ENCODE measurements around the gene OTUD3. TPM values are rescaled to one million over a fixed set of nuclear protein-coding genes. Genes with fewer than 3 reads are reported as not detected.

Gene OTUD3
- total and polyA plus RNA-seq, 7 experiments from 2014 or later, result 0.97 to 23.6 (median 16.0) TPM

Other genes with a start within 250 kb of the OTUD3 start
- gene NBL1, start 238.1 kb upstream of the OTUD3 start, total RNA-seq, result 10 to 100 TPM; 20.7 to 36.1 (median 22.8) TPM
- 1 to 10 TPM; 2.5 to 4.0 TPM for gene NBL1, start 238.1 kb upstream of the OTUD3 start, polyA plus RNA-seq
- gene HTR6, start 217.5 kb upstream of the OTUD3 start, total RNA-seq, result under 1 TPM in 2 of 5 experiments, not detected in 3; 0.40 to 0.54 TPM
- gene HTR6, start 217.5 kb upstream of the OTUD3 start, polyA plus RNA-seq, result under 1 TPM; 0.13 to 0.92 TPM
- 10 to 100 TPM; 16.6 to 28.3 (median 18.2) TPM for gene TMCO4, start 82.5 kb upstream of the OTUD3 start, total RNA-seq
- gene TMCO4, start 82.5 kb upstream of the OTUD3 start, polyA plus RNA-seq, result 10 to 100 TPM in 1 of 2 donors, 1 to 10 TPM in 1; 8.9 to 11.3 TPM
- not detected for gene RNF186, start 67.1 kb upstream of the OTUD3 start, total RNA-seq
- not detected for gene RNF186, start 67.1 kb upstream of the OTUD3 start, polyA plus RNA-seq
- not detected for gene PLA2G2E, start 41.2 kb downstream of the OTUD3 start, total RNA-seq
- gene PLA2G2E, start 41.2 kb downstream of the OTUD3 start, polyA plus RNA-seq, result not detected
- not detected for gene PLA2G2A, start 97.2 kb downstream of the OTUD3 start, total RNA-seq
- gene PLA2G2A, start 97.2 kb downstream of the OTUD3 start, polyA plus RNA-seq, result not detected
- not detected for gene PLA2G5, start 187.8 kb downstream of the OTUD3 start, total RNA-seq
- gene PLA2G5, start 187.8 kb downstream of the OTUD3 start, polyA plus RNA-seq, result not detected
- not detected for gene PLA2G2D, start 237.1 kb downstream of the OTUD3 start, total RNA-seq
- gene PLA2G2D, start 237.1 kb downstream of the OTUD3 start, polyA plus RNA-seq, result not detected

All from naive thymus-derived CD4-positive, alpha-beta T cell (primary cell).